Keratinocyte (primary cell): ENCODE data around the gene ANKRD2. TPM values are rescaled to one million over a fixed set of nuclear protein-coding genes. Genes with fewer than 3 reads are reported as not detected.

Experiments
- DNase-seq: peaks from one replicate; pipeline ENCODE4 v3.0.0-alpha.2; 2011; ENCODE audit warnings: low read depth, missing footprints, low spot score
- FAIRE-seq: peaks from 2 replicates; lab custom pipeline; 2011; peaks lifted over from hg19 to GRCh38; lab: Jason Lieb, UNC
- H2AFZ ChIP-seq: 2 replicates; pipeline ENCODE4 v1.6.0; 2012; ENCODE audit warnings: low read length, control low read depth, inconsistent platforms; ENCODE audit not compliant: control insufficient read depth
- H3K27ac ChIP-seq: 2 replicates; pipeline ENCODE4 v1.5.1; 2011; ENCODE audit warnings: low read length; ENCODE audit not compliant: control insufficient read depth, insufficient read depth
- H3K27me3 ChIP-seq: 3 replicates; pipeline ENCODE4 v1.6.0; 2011; ENCODE audit warnings: low read length; ENCODE audit not compliant: control insufficient read depth, insufficient read depth; ENCODE audit errors: extremely low read depth
- H3K36me3 ChIP-seq, 2 experiments: 2 replicates in 1 of 2; 3 replicates in 1 of 2; pipeline ENCODE4 v1.5.1; 2011; ENCODE audit warnings: low read length in 2 of 2, mild to moderate bottlenecking in 1 of 2; ENCODE audit not compliant: control insufficient read depth in 2 of 2, insufficient read depth in 2 of 2; ENCODE audit errors: extremely low read depth in 1 of 2
- H3K4me1 ChIP-seq: 3 replicates; pipeline ENCODE4 v1.5.1; 2011; ENCODE audit warnings: low read length; ENCODE audit not compliant: control insufficient read depth, insufficient read depth; ENCODE audit errors: extremely low read depth
- H3K4me2 ChIP-seq: 3 replicates; pipeline ENCODE4 v1.6.0; 2011; ENCODE audit warnings: low read depth, low read length; ENCODE audit not compliant: control insufficient read depth, insufficient read depth; ENCODE audit errors: extremely low read depth
- H3K4me3 ChIP-seq, 3 experiments: fragments of 200-600 bp in 1 of 3; sonication (generic) in 1 of 3; 2 replicates in 2 of 3; 3 replicates in 1 of 3; pipeline ENCODE4 v1.5.1; 2011 to 2016; ENCODE audit warnings: low read length in 3 of 3, mild to moderate bottlenecking in 3 of 3, control low read depth in 2 of 3, inconsistent platforms in 1 of 3, low read depth in 1 of 3, mixed read lengths in 1 of 3, mixed run types in 1 of 3, moderate library complexity in 1 of 3; ENCODE audit not compliant: control insufficient read depth in 2 of 3, insufficient read depth in 2 of 3; ENCODE audit errors: extremely low read depth in 1 of 3
- H3K79me2 ChIP-seq: 2 replicates; pipeline ENCODE4 v1.6.0; 2012; ENCODE audit warnings: low read length; ENCODE audit not compliant: control insufficient read depth, insufficient read depth
- H3K9ac ChIP-seq: 3 replicates; pipeline ENCODE4 v1.6.0; 2011; ENCODE audit warnings: low read length; ENCODE audit not compliant: control insufficient read depth, insufficient read depth; ENCODE audit errors: extremely low read depth
- H3K9me1 ChIP-seq: 3 replicates; pipeline ENCODE4 v1.6.0; 2011; ENCODE audit warnings: low read length; ENCODE audit not compliant: control insufficient read depth, insufficient read depth; ENCODE audit errors: extremely low read depth
- H3K9me3 ChIP-seq: 2 replicates; pipeline ENCODE4 v1.5.1; 2012; ENCODE audit warnings: low read depth, low read length; ENCODE audit not compliant: control insufficient read depth
- H4K20me1 ChIP-seq: 3 replicates; pipeline ENCODE4 v1.6.0; 2011; ENCODE audit warnings: low read length; ENCODE audit not compliant: control insufficient read depth, insufficient read depth; ENCODE audit errors: extremely low read depth
- CTCF ChIP-seq, 3 experiments: IDR thresholded peaks in 1 of 3; conservative IDR thresholded peaks in 1 of 3; optimal IDR thresholded peaks in 1 of 3; 2 replicates in 2 of 3; 3 replicates in 1 of 3; pipeline versions ENCODE3 to v1.5.1; 2011; ENCODE audit warnings: low read length in 3 of 3, mild to moderate bottlenecking in 3 of 3, moderate library complexity in 2 of 3, control low read depth in 1 of 3, inconsistent platforms in 1 of 3; ENCODE audit not compliant: insufficient read depth in 2 of 3; ENCODE audit errors: extremely low read depth in 1 of 3
- EZH2 ChIP-seq: IDR thresholded peaks from one replicate; pipeline ENCODE4 v1.6.1; 2012; ENCODE audit warnings: inconsistent platforms, mild to moderate bottlenecking, low read length, moderate library complexity
- dilution Hi-C: fragments of 300-500 bp; cut with MboI; formaldehyde crosslinking; loops from one replicate; pipeline ENCODE4 v1.7.0; 2020; ENCODE audit warnings: low sequenced_read_pairs; ENCODE audit not compliant: extremely low pct_ligation_motif_present
- polyA plus RNA-seq, 5 experiments: library from polyadenylated mRNA; depleted of rRNA in 3 of 5; stranded (reverse) in 3 of 5; stranded (forward) in 1 of 5; unstranded in 1 of 5; fragments of >200 nt; gene quantifications; 1 replicate in 1 of 5; 2 replicates in 3 of 5; 3 replicates in 1 of 5; pipeline versions ENCODE4 v1.2.1 to v1.2.3, GENCODE V29; 2011 to 2012; ENCODE audit warnings: missing spikeins in 2 of 5, low read depth in 1 of 5, low replicate concordance in 1 of 5

Gene ANKRD2
- polyA plus RNA-seq, 1 donor (not counting 4 experiments of a cell fraction or from before 2014, with no cell fraction given), result 0.38 TPM

GRCh38 chr10:97529685-97530465 is 42.7 kb upstream of the ANKRD2 start:
- H3K9me1 ChIP-seq, result no peaks in the 10 kb centered on the region
- dilution Hi-C loops, result no loop called here
- H3K36me3 ChIP-seq, result peaks cover 0 to 3% of the 10 kb centered on the region in 2 experiments
- FAIRE-seq (no peak), DNase-seq (no peak)
- H4K20me1 ChIP-seq, result no peaks in the 10 kb centered on the region
- H3K79me2 ChIP-seq, result peaks cover 2% of the 10 kb centered on the region
- no peak overlapping the region for H3K27ac ChIP-seq
- no peak overlapping the region for H2AFZ ChIP-seq
- no peaks in the 10 kb centered on the region for H3K9me3 ChIP-seq
- no peak overlapping the region for H3K4me2 ChIP-seq
- TF ChIP-seq EZH2 (no peak), CTCF (optimal IDR thresholded peaks at IDR 0.05 in 1 of 3, IDR thresholded peaks at IDR 0.05 in 1 of 3, conservative IDR thresholded peaks at IDR 0.05 in 1 of 3; ENCODE audit: extremely low read depth in 1 of 3, insufficient read depth in 2 of 3, low read length in 3 of 3) (no peak)
- no peak overlapping the region for H3K4me3 ChIP-seq
- no peaks in the 10 kb centered on the region for H3K4me1 ChIP-seq
- no peak overlapping the region for H3K9ac ChIP-seq
- H3K27me3 ChIP-seq, result no peaks in the 10 kb centered on the region

- Histone ChIP-seq H3K79me2 (peaks cover under 1% of the 10 kb centered on the region), H3K4me1 (no peaks in the 10 kb centered on the region)
Observed at GRCh38 chr10:97531401-97531986, 41.1 kb upstream of the ANKRD2 start.

More at GRCh38 chr10:97531401-97531986, 41.1 kb upstream of the ANKRD2 start:
- Histone ChIP-seq H3K9me3 (no peaks in the 10 kb centered on the region), H3K27me3 (no peaks in the 10 kb centered on the region), H3K4me3 (no peak overlapping the region), H3K9ac (no peak overlapping the region), H4K20me1 (no peaks in the 10 kb centered on the region), H3K36me3 (peaks cover 0 to 3% of the 10 kb centered on the region in 2 experiments), H3K4me2 (no peak overlapping the region), H2AFZ (no peak overlapping the region), H3K9me1 (no peaks in the 10 kb centered on the region), H3K27ac (no peak overlapping the region)
- dilution Hi-C loops, result no loop called here
- TF ChIP-seq CTCF (optimal IDR thresholded peaks at IDR 0.05 in 1 of 3, IDR thresholded peaks at IDR 0.05 in 1 of 3, conservative IDR thresholded peaks at IDR 0.05 in 1 of 3; ENCODE audit: extremely low read depth in 1 of 3, insufficient read depth in 2 of 3, low read length in 3 of 3) (no peak), EZH2 (no peak)
- FAIRE-seq (no peak), DNase-seq (no peak)
